Ovary (tissue), 3 donors: Measurements from ENCODE around the gene INIP.

ENCODE experiments used
- EP300 ChIP-seq: sonication (generic); formaldehyde crosslinking; IDR thresholded peaks from one replicate; pipeline ENCODE4 v1.6.1; 2017; ENCODE audit warnings: antibody characterized with exemption
- POLR2A ChIP-seq: fragments of 450-650 bp; IDR thresholded peaks from one replicate; pipeline ENCODE4 v1.6.1; 2017; ENCODE audit warnings: antibody characterized with exemption, mild to moderate bottlenecking, moderate library complexity
- TF ChIP-seq, protein P1 (sequence below), 3 donors: fragments of 450-650 bp in 2 of 3; fragments of 200-600 bp in 1 of 3; IDR thresholded peaks; one replicate each; pipeline versions ENCODE4 v1.5.1 to v1.8.0; 2016 to 2022; ENCODE audit warnings: antibody characterized with exemption in 3 of 3, mild to moderate bottlenecking in 1 of 3
- donor health status: DM: no; HTN: no; CAD: no.

DNA sequence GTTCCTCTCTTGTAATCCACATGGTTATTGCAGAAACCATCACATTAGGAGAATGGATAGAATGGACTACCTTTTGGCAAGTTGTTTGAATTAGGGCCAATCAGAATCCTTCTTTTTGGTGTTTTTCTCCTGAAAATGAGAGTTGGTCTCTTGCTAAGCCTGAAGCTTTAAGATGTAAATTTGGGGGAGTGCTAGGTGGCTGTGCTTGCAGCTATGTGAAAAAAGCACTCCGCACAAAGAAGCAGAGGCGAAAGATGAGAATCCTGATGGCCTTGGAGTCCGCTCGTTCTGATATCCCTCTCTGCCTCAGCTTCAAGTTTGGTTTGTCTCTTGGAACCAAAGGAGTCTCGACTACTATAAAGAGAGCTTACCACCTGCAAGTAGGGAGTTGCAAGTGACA, 63.6 kb downstream of the INIP start:
- TF ChIP-seq, protein P1, sequence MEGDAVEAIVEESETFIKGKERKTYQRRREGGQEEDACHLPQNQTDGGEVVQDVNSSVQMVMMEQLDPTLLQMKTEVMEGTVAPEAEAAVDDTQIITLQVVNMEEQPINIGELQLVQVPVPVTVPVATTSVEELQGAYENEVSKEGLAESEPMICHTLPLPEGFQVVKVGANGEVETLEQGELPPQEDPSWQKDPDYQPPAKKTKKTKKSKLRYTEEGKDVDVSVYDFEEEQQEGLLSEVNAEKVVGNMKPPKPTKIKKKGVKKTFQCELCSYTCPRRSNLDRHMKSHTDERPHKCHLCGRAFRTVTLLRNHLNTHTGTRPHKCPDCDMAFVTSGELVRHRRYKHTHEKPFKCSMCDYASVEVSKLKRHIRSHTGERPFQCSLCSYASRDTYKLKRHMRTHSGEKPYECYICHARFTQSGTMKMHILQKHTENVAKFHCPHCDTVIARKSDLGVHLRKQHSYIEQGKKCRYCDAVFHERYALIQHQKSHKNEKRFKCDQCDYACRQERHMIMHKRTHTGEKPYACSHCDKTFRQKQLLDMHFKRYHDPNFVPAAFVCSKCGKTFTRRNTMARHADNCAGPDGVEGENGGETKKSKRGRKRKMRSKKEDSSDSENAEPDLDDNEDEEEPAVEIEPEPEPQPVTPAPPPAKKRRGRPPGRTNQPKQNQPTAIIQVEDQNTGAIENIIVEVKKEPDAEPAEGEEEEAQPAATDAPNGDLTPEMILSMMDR (IDR thresholded peaks at IDR 0.05) = no peak
- TF ChIP-seq EP300 (no peak), POLR2A (no peak)
